ENCODE results near the gene PTGR3. TPM values are rescaled to one million over a fixed set of nuclear protein-coding genes. Genes with fewer than 3 reads are reported as not detected.

The PTGR3 gene
- total RNA-seq, 2 experiments from 2014 or later = 28.4 to 33.0 TPM

GRCh38 chr18:75205514-75206132 is 3.3 kb downstream of the PTGR3 start:
- no peak for DNase-seq
- Mint-ChIP-seq H3K4me1 (ENCODE audit: low read depth) (peaks cover 44% of the 10 kb centered on the region), H3K27me3 (ENCODE audit: low read depth) (peaks cover 12% of the 10 kb centered on the region), H3K36me3 (ENCODE audit: low read depth) (peaks cover 14% of the 10 kb centered on the region), H3K27ac (peak overlapping the region; percentile 56), H3K9me3 (no peaks in the 10 kb centered on the region), H3K4me3 (peak overlapping the region; percentile 68)
- intact Hi-C loops (cut with micrococcal nuclease) = loop anchor here (2.0 to 10.0 kb wide), 6 partner anchors 203 to 1999 kb away; partner anchors contain the start of gene CYB5A
- CTCF ChIA-PET = interaction anchor here (0.6 kb wide), 2 partner anchors 36 to 212 kb away, joined by 3 to 4 read pairs; no protein-coding TSS in a partner anchor

GRCh38 chr18:75204732-75205513 is 4.0 kb downstream of the PTGR3 start:
- peaks cover 41% of the 10 kb centered on the region for H3K4me1 Mint-ChIP-seq (ENCODE audit: low read depth)
- H3K4me3 Mint-ChIP-seq = peak overlapping the region; percentile 68
- H3K36me3 Mint-ChIP-seq (ENCODE audit: low read depth) = peaks cover 14% of the 10 kb centered on the region
- CTCF ChIA-PET = interaction anchor here (0.6 kb wide), 2 partner anchors 37 to 213 kb away, joined by 3 to 4 read pairs; no protein-coding TSS in a partner anchor
- intact Hi-C loops (cut with micrococcal nuclease) = loop anchor here (5.0 to 10.0 kb wide), 4 partner anchors 253 to 2000 kb away; partner anchors contain the start of gene CYB5A
- no peak overlapping the region for H3K27ac Mint-ChIP-seq
- no peaks in the 10 kb centered on the region for H3K9me3 Mint-ChIP-seq
- no peak for DNase-seq
- H3K27me3 Mint-ChIP-seq (ENCODE audit: low read depth) = peaks cover 12% of the 10 kb centered on the region

GRCh38 chr18:75204269-75204731 is 4.6 kb downstream of the PTGR3 start:
- CTCF ChIA-PET = no interaction called here
- Mint-ChIP-seq H3K4me3 (no peak overlapping the region), H3K4me1 (ENCODE audit: low read depth) (peaks cover 43% of the 10 kb centered on the region), H3K9me3 (no peaks in the 10 kb centered on the region), H3K27me3 (ENCODE audit: low read depth) (peaks cover 12% of the 10 kb centered on the region), H3K27ac (no peak overlapping the region), H3K36me3 (ENCODE audit: low read depth) (peaks cover 16% of the 10 kb centered on the region)
- intact Hi-C loops (cut with micrococcal nuclease) = loop anchor here (10.0 kb wide), 2 partner anchors 1139 to 2001 kb away; no protein-coding TSS in a partner anchor
- DNase-seq = no peak

- H3K27ac Mint-ChIP-seq = no peak overlapping the region
- H3K4me1 Mint-ChIP-seq (ENCODE audit: low read depth) = peaks cover 44% of the 10 kb centered on the region
- H3K4me3 Mint-ChIP-seq = no peak overlapping the region
- no peaks in the 10 kb centered on the region for H3K9me3 Mint-ChIP-seq
- intact Hi-C loops (cut with micrococcal nuclease) = loop anchor here (10.0 kb wide), 2 partner anchors 1139 to 2001 kb away; no protein-coding TSS in a partner anchor
- CTCF ChIA-PET = no interaction called here
- H3K27me3 Mint-ChIP-seq (ENCODE audit: low read depth) = peaks cover 12% of the 10 kb centered on the region
- no peak for DNase-seq
- peaks cover 16% of the 10 kb centered on the region for H3K36me3 Mint-ChIP-seq (ENCODE audit: low read depth)
Measured at GRCh38 chr18:75203416-75204268, 5.3 kb downstream of the PTGR3 start.

GRCh38 chr18:75202696-75203365 is 6.1 kb downstream of the PTGR3 start:
- Mint-ChIP-seq H3K9me3 (no peaks in the 10 kb centered on the region), H3K4me1 (ENCODE audit: low read depth) (peaks cover 50% of the 10 kb centered on the region), H3K27me3 (ENCODE audit: low read depth) (peaks cover 12% of the 10 kb centered on the region), H3K4me3 (no peak overlapping the region), H3K36me3 (ENCODE audit: low read depth) (peaks cover 16% of the 10 kb centered on the region), H3K27ac (no peak overlapping the region)
- CTCF ChIA-PET = interaction anchor here (0.7 kb wide), 1 partner anchor 138 kb away, joined by 3 read pairs; no protein-coding TSS in a partner anchor
- DNase-seq = no peak
- intact Hi-C loops (cut with micrococcal nuclease) = loop anchor here (10.0 kb wide), 2 partner anchors 1138 to 2002 kb away; no protein-coding TSS in a partner anchor

- H3K27ac Mint-ChIP-seq = no peak overlapping the region
- intact Hi-C loops (cut with micrococcal nuclease) = loop anchor here (10.0 kb wide), 2 partner anchors 1137 to 2003 kb away; no protein-coding TSS in a partner anchor
- no peaks in the 10 kb centered on the region for H3K9me3 Mint-ChIP-seq
- no peak overlapping the region for H3K4me3 Mint-ChIP-seq
- no peak for DNase-seq
- CTCF ChIA-PET = no interaction called here
- peaks cover 10% of the 10 kb centered on the region for H3K27me3 Mint-ChIP-seq (ENCODE audit: low read depth)
- H3K4me1 Mint-ChIP-seq (ENCODE audit: low read depth) = peaks cover 42% of the 10 kb centered on the region
- peaks cover 16% of the 10 kb centered on the region for H3K36me3 Mint-ChIP-seq (ENCODE audit: low read depth)
Measured at GRCh38 chr18:75201282-75202270, 7.4 kb downstream of the PTGR3 start.

- Mint-ChIP-seq H3K9me3 (no peaks in the 10 kb centered on the region), H3K27me3 (ENCODE audit: low read depth) (peaks cover 3% of the 10 kb centered on the region), H3K27ac (no peak overlapping the region), H3K4me1 (ENCODE audit: low read depth) (peaks cover 34% of the 10 kb centered on the region), H3K4me3 (no peak overlapping the region), H3K36me3 (ENCODE audit: low read depth) (peaks cover 16% of the 10 kb centered on the region)
- intact Hi-C loops (cut with micrococcal nuclease) = loop anchor here (10.0 kb wide), 2 partner anchors 1136 to 2004 kb away; no protein-coding TSS in a partner anchor
- no peak for DNase-seq
- CTCF ChIA-PET = no interaction called here
Measured at GRCh38 chr18:75200605-75201280, 8.2 kb downstream of the PTGR3 start.

GRCh38 chr18:75200071-75200470 is 8.9 kb downstream of the PTGR3 start:
- CTCF ChIA-PET = no interaction called here
- peaks cover 28% of the 10 kb centered on the region for H3K4me1 Mint-ChIP-seq (ENCODE audit: low read depth)
- intact Hi-C loops (cut with micrococcal nuclease) = loop anchor here (10.0 kb wide), 2 partner anchors 1135 to 2005 kb away; no protein-coding TSS in a partner anchor

GRCh38 chr18:75199327-75199726 is 9.6 kb downstream of the PTGR3 start:
- CTCF ChIA-PET = no interaction called here
- Mint-ChIP-seq H3K36me3 (ENCODE audit: low read depth) (peaks cover 15% of the 10 kb centered on the region), H3K4me1 (ENCODE audit: low read depth) (peaks cover 29% of the 10 kb centered on the region), H3K27me3 (ENCODE audit: low read depth) (no peaks in the 10 kb centered on the region), H3K9me3 (no peaks in the 10 kb centered on the region), H3K27ac (no peak overlapping the region), H3K4me3 (no peak overlapping the region)
- intact Hi-C loops (cut with micrococcal nuclease) = no loop called here
- no peak for DNase-seq

More at GRCh38 chr18:75200071-75200470, 8.9 kb downstream of the PTGR3 start:
- no peaks in the 10 kb centered on the region for H3K9me3 Mint-ChIP-seq
- no peak for DNase-seq
- H3K36me3 Mint-ChIP-seq (ENCODE audit: low read depth) = peaks cover 15% of the 10 kb centered on the region
- H3K27ac Mint-ChIP-seq = no peak overlapping the region
- H3K27me3 Mint-ChIP-seq (ENCODE audit: low read depth) = no peaks in the 10 kb centered on the region
- no peak overlapping the region for H3K4me3 Mint-ChIP-seq

- no peak overlapping the region for H3K27ac Mint-ChIP-seq
- no peaks in the 10 kb centered on the region for H3K9me3 Mint-ChIP-seq
- CTCF ChIA-PET = no interaction called here
- DNase-seq = no peak
- peaks cover 28% of the 10 kb centered on the region for H3K4me1 Mint-ChIP-seq (ENCODE audit: low read depth)
- intact Hi-C loops (cut with micrococcal nuclease) = no loop called here
- no peak overlapping the region for H3K4me3 Mint-ChIP-seq
- peaks cover 15% of the 10 kb centered on the region for H3K36me3 Mint-ChIP-seq (ENCODE audit: low read depth)
- H3K27me3 Mint-ChIP-seq (ENCODE audit: low read depth) = no peaks in the 10 kb centered on the region
Measured at GRCh38 chr18:75198036-75198435, 10.9 kb downstream of the PTGR3 start.
